GM18867 (cell line): ENCODE data around the gene TMEM255B.
A peak's percentile ranks its signal among the peaks of the same experiment; 100 is the strongest.
"Not testable (repeated sequence)": the region's sequence is repeated elsewhere in the genome, so short reads cannot be mapped to it uniquely, and the experiment has no call there.

Experiments used
- ATAC-seq: cut with Tn5 transposase; IDR thresholded peaks from one replicate; pipeline ENCODE4 v1.9.1; 2021; ENCODE audit warnings: mild to moderate bottlenecking, moderate library complexity; ENCODE audit not compliant: unreplicated experiment

The TMEM255B gene

GRCh38 chr13:113758651-113759524 is at the start of gene TMEM255B:
Gene TMEM255B, plus strand, starts transcription at chr13:113759226. Its CDS starts 44 bp downstream, at chr13:113759270.
- ATAC-seq = peak; percentile 87

DNA sequence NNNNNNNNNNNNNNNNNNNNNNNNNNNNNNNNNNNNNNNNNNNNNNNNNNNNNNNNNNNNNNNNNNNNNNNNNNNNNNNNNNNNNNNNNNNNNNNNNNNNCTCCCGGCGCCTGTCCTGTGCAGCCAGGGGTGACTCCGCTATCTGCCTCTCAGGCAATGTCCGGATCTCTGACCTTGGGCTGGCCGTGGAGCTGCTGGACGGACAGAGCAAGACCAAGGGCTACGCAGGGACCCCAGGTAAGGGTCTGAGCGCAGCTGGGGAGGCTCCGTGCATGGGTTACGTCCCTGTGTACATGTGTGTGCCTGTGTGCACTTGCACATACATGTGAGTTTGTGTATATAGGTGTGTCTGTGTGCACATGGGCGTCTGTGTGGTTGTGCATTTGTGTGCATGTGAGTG is 36.1 kb upstream of the TMEM255B start:
- ATAC-seq = no peak

GRCh38 chr13:113723410-113724015 is 35.5 kb upstream of the TMEM255B start:
- no peak for ATAC-seq

DNA sequence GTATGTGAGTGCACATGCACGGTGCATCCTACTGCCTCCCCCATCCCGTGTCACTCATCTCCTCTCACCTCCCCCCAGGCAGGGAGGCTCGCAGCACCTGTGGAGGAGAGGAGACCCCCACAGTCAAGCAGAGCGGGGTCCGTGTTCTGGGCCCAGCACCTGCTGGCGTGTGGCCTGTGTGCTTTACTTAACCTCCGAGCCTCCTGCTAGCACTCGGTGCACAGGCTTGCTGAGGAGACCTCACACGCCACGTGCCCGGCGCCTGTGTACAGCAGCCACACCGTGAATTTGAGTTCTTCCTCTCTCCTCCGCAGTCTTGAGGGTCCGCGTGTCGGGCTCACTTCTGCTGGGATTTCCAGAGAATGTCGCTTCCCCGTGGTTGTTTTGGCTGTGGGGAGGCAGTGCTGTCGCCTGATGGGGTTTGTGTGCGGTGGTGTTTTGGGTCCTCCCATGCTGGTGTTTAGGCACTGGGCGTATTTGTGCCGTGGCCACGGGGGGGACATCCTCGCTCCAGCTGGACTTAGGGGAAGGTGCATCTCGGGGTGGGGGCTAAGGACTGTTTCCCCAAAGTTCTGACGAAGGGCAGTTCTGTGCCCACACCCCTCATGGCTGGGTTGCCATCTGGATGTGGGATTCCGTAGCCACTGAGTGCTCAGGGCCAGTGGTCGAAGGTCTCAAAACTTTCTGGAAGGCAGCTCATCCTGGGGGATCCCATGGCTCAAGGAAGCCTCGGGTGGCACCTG is 34.8 kb upstream of the TMEM255B start:
- no peak for ATAC-seq

DNA sequence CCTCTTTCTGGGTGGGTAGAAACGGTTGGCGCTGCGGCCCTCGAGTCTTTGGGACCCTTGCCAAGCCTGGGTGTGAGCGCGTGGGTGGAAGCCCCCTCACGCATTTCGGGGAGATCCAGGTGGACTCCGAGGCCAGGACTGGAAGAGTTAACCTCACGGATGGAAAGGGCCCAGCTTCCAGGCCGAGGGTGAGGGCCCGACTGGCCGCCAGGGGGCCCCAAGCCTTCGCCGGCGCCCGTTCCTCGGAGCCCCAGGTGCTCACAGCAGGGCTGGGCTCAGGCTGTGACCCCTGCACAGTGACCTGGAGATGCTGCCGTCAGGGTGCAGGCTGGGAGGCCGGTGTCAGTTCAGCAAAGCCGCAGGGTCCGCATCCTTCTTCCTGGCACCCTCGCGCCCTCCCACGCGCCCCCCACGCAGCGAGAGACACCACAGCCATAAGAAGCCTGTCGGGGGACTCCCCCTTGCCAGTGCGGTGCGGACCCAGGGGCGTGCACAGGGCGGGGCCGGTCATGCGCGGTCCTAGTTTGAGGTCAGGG is 34.2 kb upstream of the TMEM255B start:
- peak; percentile 90 for ATAC-seq

- ATAC-seq = not testable (repeated sequence)
Observed at GRCh38 chr13:113725329-113726105, 33.5 kb upstream of the TMEM255B start.

DNA sequence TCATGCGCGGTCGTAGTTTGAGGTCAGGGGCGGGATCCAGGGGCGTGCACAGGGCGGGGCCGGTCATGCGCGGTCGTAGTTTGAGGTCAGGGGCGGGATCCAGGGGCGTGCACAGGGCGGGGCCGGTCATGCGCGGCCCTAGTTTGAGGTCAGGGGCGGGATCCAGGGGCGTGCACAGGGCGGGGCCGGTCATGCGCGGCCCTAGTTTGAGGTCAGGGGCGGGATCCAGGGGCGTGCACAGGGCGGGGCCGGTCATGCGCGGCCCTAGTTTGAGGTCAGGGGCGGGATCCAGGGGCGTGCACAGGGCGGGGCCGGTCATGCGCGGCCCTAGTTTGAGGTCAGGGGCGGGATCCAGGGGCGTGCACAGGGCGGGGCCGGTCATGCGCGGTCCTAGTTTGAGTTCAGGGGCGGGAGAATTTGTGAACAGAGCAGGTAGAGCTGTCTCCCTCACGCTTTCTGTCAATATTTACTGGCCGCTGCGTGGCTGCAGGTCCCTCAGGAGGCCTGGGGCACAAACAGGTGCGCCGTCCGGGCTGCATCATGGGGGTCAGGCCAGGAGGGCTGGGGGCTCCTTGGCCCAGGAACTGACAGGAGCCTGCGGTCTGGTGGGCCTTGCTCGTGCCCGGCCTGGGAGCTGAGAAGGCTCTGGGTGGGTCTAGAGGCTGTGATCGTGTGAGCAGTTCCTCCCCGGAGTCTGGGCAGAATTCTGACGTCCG is 32.8 kb upstream of the TMEM255B start:
- ATAC-seq = not testable (repeated sequence)

GRCh38 chr13:113726961-113727411 is 32.0 kb upstream of the TMEM255B start:
- no peak for ATAC-seq

DNA sequence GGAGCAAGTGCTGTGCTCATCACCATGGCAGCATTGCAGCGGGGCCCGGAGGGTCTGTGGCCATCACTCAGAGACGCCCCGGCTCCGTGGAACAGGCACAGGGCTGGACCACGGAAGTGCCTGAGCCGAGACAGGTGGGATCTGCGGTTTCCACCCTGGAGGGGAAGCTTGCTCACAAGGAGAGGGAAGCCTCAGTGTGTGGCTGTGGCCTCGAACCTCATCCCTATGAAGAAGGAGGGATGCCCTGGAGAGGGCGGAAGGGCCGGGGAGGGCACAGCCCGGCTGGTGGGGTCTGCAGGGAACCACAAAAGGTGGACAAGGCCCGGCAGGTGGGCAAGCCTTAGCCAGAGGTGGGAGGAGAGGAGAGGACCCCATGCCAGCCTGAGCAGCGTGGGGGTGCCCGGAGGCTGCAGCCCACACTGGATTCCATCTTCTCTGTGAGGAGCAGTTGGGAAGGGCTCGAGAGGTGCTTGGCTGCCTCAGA is 30.4 kb upstream of the TMEM255B start:
- no peak for ATAC-seq

DNA sequence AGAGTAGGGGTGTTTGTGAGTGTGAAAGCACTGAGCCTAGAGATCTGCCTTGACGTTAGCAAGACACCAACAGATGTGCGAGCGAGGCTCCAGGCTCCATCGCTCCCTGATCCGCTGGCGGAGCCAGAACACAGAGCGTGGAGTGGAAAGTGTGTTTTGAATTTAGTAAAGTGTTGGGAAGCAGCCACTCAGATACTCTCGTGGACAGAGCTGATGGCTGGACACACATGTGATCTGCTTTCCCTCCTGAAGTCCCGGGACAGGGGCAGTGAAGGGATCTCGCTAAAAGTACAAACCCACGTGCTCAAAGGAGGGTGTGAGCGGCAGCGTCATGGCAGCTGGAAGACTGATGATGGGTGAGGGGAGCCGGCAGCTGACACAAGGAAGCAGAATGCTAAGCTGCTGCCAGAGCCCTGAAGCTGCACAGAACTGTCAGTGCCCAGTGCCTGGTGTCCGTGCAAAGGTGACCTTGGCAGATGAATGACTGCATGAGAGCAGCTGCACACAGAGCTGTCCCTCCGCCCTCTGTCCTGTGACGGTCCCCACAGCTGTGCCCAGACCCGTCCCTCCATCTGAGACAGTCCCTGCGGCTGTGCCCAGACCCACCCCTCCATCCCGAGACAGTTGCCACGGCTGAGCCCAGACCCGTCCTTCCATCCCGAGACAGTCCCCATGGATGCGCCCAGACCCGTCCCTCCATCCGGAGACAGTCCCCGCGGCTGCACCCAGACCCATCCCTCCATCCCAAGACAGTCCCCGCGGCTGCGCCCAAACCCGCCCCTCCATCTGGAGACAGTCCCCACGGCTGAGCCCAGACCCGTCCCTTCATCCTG is 29.6 kb upstream of the TMEM255B start:
- ATAC-seq = no peak

- ATAC-seq = no peak
Observed at GRCh38 chr13:113730258-113730691, 28.8 kb upstream of the TMEM255B start.

DNA sequence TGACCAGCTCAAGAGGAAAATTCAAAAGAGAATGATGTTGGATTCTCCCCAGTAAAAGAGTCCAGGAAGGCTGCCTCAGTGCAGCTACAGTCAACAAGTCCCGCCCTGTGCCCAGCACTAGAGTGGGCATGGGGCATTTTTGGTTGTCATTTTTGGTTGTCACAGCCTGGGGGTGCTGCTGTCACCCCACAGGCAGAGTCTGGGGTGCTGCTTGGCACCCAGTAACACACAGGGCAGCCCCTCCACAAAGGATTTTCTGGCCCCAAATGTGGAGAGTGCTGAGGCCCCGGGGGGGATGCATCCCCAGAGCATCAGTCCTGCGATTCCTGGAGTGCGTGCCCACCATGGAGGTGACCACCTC is 28.2 kb upstream of the TMEM255B start:
- no peak for ATAC-seq

DNA sequence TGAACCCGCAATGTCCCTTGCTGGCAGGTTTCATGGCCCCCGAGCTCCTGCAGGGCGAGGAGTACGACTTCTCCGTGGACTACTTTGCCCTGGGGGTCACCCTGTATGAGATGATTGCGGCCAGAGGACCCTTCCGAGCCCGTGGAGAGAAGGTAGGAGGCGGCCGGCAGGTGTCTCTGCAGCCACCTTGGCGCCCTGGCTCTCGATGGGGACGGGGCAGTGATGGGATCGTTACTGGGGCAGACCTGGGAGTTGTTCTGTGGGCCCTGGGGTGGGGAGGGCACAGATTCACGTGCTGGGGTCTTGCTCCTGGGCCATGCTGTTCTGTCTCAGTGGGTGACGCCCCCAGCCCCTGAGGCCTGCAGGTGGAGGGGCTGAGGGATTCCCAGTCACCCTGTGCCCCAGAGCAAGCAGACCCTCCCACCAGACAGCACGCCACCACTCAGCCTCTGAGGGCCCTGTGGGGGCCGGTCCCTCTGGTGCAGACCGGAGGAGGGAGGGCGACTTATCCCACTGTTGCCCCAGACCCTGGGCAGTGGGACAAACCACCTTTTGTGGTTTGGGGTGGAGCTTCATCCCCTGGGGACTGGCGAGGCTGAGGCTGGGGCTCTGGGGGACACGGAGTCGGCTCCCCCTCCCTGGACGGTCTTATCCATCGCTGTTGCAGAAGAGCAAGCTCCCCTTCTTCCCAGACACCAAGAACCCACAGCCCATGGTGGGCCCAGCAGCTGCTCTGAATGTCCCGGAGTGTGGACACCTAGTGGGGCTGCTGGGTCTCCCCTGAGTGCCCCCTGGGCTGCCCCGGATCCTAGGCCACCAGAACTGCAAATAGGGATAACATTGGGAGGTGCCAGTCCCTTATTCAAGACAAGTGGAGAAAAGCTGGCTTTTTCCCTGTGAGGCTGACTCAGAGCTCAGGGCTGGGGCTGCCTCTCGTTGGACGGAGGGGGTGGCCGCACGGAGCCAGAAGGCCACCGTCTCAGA is 27.5 kb upstream of the TMEM255B start:
- ATAC-seq = no peak

DNA sequence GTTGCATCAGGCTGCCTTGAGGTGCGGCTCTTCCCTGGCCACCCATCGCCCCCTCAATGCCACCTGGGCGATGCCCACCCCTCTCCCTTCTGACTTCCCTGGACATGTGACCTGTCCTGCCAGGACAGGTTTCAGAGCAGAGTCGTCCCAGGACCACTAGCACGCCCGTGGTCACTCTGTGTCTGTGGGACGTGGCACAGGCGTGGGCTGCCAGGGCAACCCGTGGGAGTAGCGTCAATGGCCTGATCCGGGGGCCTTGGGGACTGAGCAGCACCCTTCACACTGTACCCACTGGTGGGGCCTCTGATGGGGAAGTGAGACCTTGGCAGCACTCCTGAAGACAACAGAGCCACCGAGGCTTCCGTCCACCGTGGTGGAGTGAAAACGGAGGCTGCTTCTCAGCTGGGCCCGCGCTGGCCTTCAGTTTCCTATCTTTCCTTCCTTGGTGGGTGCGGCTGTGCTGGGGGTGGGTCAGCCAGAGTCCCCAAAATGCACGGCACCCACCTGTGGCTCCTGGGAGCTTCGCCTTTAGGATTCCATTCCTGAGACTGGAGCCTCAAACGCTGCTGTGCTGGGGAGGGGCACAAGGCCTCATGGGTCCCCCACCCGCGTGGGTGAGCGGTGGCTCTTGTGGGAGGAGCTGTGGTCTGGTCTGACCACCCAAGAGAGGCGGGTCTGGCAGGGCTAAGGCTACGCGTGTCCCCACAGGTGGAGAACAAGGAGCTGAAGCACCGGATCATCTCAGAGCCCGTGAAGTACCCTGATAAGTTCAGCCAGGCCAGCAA is 26.7 kb upstream of the TMEM255B start:
- ATAC-seq = no peak

DNA sequence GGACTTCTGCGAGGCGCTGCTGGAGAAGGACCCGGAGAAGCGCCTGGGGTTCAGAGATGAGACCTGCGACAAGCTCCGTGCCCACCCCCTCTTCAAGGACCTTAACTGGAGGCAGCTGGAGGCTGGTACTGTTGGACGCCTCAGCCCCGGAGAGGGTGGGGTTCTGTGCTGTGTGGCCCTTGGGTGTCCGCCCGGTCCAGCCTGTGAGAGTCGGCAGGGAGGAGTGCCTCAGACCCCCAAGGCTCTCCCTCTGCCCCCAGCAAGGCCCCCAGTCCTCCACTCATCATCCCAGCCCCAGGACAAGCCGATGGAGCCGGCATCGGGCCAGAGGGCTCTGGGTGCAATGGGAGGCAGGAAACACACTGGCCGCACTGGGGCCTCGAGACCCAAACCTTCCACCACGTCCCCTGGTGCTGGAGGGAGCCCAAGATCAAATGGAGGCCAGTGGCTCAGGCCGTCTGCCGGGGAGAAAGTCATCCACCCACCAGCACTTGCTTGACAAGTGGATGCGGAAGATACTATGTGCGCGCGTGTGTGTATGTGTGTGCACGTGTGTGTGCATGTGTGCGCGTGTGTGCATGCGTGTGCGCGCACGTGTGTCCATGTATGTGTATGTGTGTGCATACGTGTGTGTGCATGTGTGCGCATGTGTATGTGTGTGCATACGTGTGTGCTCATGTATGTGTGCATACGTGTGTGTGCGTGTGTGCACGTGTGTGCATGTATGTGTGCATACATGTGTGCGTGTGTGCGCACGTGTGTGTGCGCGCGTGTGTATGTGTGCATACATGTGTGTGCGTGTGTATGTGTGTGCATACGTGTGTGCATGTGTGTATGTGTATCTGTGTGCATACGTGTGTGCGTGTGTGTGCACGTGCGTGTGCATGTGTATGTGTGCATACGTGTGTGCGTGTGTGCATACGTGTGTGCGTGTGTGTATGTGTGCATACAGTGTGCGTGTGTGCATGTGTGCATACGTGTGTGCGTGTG is 25.8 kb upstream of the TMEM255B start:
- no peak for ATAC-seq
